Superior temporal gyrus (tissue), 1 donor: ENCODE data around the gene ASCL4.
A peak's percentile ranks its signal among the peaks of the same experiment; 100 is the strongest.
"Not testable (repeated sequence)": the region's sequence is repeated elsewhere in the genome, so short reads cannot be mapped to it uniquely, and the experiment has no call there.

ENCODE experiments used
- DNase-seq: peaks from one replicate; pipeline ENCODE4 v3.0.0-alpha.2; 2016; ENCODE audit errors: extremely low spot score

The ASCL4 gene, protein sequence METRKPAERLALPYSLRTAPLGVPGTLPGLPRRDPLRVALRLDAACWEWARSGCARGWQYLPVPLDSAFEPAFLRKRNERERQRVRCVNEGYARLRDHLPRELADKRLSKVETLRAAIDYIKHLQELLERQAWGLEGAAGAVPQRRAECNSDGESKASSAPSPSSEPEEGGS

GRCh38 chr12:107774349-107775029 lies at the start of gene ASCL4:
ASCL4 (plus strand) TSS chr12:107774704; CDS start chr12:107775219, 515 bp downstream.
- DNase-seq = no peak

GRCh38 chr12:107727327-107727726 lies 47.2 kb upstream of the ASCL4 start:
- DNase-seq = not testable (repeated sequence)

DNA sequence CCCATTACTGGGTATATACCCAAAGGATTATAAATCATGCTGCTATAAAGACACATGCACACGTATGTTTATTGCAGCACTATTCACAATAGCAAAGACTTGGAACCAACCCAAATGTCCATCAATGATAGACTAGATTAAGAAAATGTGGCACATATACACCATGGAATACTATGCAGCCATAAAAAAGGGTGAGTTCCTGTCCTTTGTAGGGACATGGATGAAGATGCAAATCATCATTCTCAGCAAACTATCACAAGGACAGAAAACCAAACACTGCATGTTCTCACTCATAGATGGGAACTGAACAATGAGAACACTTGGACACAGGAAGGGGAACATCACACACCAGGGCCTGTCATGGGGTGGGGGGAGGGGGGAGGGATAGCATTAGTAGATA lies 46.8 kb upstream of the ASCL4 start:
- not testable (repeated sequence) for DNase-seq

- DNase-seq = no peak
Measured at GRCh38 chr12:107730618-107731341, 43.7 kb upstream of the ASCL4 start.

DNA sequence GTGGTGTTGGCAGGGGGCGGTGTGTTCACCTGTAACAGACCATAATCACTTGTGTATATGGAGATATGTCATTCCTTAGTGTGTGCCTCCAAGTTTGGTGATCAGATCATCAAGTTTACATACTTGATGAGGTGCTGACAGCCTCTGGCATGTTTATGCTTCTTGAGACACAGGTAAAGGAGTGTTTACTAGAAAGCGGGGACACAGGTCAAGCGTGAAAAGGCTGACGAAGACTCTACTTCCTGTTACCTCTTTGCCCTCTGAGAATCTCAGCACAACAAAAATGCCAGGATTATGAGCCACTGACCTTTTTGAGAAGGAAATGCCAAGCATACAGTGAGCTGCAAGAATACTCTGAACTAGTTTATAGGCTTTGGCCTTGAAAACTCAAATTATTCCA lies 43.1 kb upstream of the ASCL4 start:
- no peak for DNase-seq

DNA sequence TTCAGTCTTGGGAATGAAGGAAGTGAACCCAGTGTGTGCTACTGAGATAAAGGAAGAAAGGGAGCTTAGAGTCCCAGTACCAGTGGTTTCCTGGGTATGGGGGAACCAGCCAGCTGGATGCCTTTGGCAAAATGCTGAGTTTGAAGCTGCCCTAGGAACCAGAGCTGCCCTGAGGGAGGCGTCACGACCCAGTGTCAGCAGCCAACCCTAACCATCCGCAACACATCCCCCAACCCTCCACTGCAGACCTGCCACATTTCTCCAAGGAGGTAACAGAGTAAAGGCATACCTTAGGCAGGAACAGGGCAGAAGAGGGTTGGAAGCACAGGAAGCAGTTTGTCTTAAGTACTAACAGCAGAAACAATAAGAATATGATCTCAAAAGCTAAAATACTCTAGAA lies 42.1 kb upstream of the ASCL4 start:
- no peak for DNase-seq

DNA sequence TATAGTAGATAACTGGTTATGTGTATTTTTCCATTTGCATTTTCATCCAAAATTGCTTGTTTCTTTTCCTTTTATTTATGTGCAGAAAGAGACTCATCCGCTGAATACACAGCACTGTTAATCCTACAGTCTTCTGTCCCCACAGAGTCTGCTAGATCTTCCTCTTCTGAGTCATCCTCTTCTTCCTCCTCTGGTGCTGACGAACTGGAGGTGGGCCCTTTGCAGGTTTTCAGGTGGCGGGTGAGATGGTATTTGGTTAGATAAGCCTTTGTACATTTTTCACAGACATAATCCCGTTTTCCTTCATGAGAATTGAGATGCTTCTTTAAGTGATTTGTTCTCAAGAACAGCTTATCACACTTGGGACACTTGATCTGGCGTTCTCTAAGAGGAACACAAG lies 40.4 kb upstream of the ASCL4 start:
- DNase-seq = no peak

GRCh38 chr12:107735763-107736162 lies 38.7 kb upstream of the ASCL4 start:
- DNase-seq = no peak

GRCh38 chr12:107736914-107737313 lies 37.6 kb upstream of the ASCL4 start:
- no peak for DNase-seq

DNA sequence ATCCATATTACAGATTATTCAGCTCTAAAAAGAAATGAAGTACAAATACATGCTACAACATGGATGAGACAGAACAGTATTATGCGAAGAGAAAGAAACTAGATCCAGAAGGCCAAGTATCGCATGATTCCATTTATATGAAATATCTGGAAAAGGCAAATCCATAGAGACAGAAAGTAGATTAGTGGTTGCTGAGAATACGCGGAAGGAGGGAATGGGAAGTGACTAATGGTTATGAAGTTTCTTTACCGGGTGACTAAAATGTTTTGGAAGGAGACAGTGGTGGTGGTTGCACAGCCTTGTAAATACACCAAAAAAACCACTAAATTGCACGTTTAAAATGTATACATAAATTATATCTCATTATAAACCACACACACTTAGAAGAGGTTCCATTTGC lies 26.0 kb upstream of the ASCL4 start:
- DNase-seq = no peak

DNA sequence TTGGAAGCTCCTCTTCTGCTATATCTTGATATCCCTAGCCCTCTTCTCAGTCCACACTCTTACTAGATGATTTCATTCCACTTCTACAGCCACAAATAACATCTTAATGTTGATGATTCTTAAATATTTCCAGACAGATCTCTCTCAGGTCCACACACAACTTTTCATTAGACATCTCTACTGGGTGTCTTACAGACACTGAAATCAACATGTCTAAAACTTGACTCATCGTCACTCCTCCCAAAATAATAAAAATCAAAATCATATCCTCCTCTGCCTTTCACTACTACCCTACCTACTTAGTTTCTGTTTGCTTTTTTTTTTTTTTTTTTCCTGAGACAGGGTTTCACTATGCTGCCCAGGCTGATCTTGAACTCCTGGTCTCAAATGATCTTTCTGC lies 25.4 kb upstream of the ASCL4 start:
- no peak for DNase-seq

- DNase-seq = no peak
Measured at GRCh38 chr12:107759410-107759809, 15.1 kb upstream of the ASCL4 start.

- DNase-seq = no peak
Measured at GRCh38 chr12:107760207-107760808, 14.2 kb upstream of the ASCL4 start.

GRCh38 chr12:107760809-107761501 lies 13.5 kb upstream of the ASCL4 start, which contains the start of gene PRDM4:
PRDM4 (minus strand) TSS chr12:107761137; CDS start chr12:107760515, 622 bp downstream.
- DNase-seq = peak; percentile 94

GRCh38 chr12:107761502-107761904 lies 13.0 kb upstream of the ASCL4 start:
- DNase-seq = no peak

GRCh38 chr12:107762874-107763273 lies 11.6 kb upstream of the ASCL4 start:
- DNase-seq = no peak

DNA sequence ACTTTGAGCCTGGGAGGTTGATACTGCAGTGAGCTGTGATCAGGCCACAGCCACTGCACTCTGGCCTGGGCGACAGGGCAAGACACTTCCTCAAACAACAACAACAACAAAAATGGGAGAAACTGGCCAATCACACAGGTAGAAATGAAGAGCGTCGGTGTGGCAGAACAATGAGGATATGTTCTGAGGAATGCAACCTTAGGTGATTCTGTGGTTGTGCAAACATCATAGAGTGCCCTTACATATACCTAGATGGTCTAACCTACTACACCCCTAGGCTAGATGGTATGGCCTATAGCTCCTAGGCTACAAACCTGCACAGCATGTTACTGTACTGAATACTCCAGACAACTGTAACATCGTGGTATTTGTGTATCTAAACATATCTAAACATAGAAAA lies 9.9 kb upstream of the ASCL4 start:
- DNase-seq = no peak

DNA sequence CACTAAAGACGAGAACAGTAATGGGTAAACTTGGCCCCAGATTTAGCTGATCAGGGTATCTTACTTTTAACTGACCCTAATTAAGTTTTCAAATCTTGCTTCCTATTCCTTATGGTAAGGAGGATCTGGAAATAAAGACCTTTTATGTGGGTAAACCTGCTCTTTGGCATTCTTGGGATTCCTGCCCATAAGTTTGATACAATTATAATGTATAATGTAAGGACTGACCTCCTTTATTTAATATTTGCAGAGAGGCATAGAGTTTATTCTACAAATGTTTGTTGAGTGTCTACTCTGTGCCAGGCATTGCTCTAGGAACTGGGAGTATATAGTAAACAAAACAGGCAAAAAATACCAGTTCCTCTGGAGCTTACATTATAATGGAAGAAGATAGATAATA lies 9.2 kb upstream of the ASCL4 start:
- DNase-seq = no peak

GRCh38 chr12:107767466-107767865 lies 7.0 kb upstream of the ASCL4 start:
- DNase-seq = no peak

- DNase-seq = no peak
Measured at GRCh38 chr12:107775093-107775721, 703 bp downstream of the ASCL4 start.

DNA sequence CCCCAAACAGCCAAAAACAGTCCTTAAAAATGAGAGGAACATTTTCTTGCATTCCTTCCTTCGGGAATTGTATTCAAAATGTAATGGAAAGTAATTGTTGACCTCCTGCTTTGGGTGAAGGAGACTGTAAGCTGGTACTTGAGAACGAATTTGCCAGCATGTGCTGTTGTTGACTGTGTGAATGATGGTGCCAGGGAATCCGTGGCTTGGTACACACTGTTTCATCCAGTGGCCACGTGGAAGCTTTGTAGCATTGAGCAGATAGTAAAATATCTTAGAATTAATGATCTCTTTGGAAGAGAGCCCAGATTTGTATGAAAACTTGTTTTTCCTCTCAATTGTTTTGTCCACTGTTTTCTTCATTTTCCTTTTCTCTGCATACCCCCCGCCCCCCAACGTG lies 1.7 kb downstream of the ASCL4 start:
- DNase-seq = no peak
